HG03066 (cell line): ENCODE data around the gene PIP5KL1.

Experiments
- ATAC-seq: cut with Tn5 transposase; IDR thresholded peaks from one replicate; pipeline ENCODE4 v1.9.1; 2021; ENCODE audit warnings: low read depth; ENCODE audit not compliant: unreplicated experiment

The PIP5KL1 gene

GRCh38 chr9:127876026-127876763, 54.4 kb downstream of the PIP5KL1 start:
- no peak for ATAC-seq

- ATAC-seq = no peak
Observed at GRCh38 chr9:127875306-127875966, 55.1 kb downstream of the PIP5KL1 start.

GRCh38 chr9:127874301-127875221, 56.0 kb downstream of the PIP5KL1 start:
- no peak for ATAC-seq

- no peak for ATAC-seq
Observed at GRCh38 chr9:127873886-127874285, 56.7 kb downstream of the PIP5KL1 start.

GRCh38 chr9:127873223-127873691, 57.3 kb downstream of the PIP5KL1 start:
- ATAC-seq = no peak

- no peak for ATAC-seq
Observed at GRCh38 chr9:127872369-127873222, 58.0 kb downstream of the PIP5KL1 start.

GRCh38 chr9:127871531-127871930, 59.0 kb downstream of the PIP5KL1 start:
- ATAC-seq = no peak

- no peak for ATAC-seq
Observed at GRCh38 chr9:127870887-127871286, 59.7 kb downstream of the PIP5KL1 start.
